Adrenal gland (tissue), 5 donors: ENCODE data around the gene ZNF678.

Experiments
- POLR2A ChIP-seq, 2 donors: fragments of 450-650 bp; IDR thresholded peaks; one replicate each; pipeline ENCODE4 v1.6.1; 2017; ENCODE audit warnings: antibody characterized with exemption in 2 of 2, mild to moderate bottlenecking in 2 of 2, moderate library complexity in 1 of 2
- TF ChIP-seq, protein P1 (sequence below), 6 experiments: fragments of 450-650 bp in 4 of 6; fragments of 200-600 bp in 2 of 6; sonication (generic) in 1 of 6; IDR thresholded peaks; 1 replicate in 5 of 6; 2 replicates in 1 of 6; pipeline versions ENCODE4 v1.5.1 to v1.8.0; 2016 to 2021; ENCODE audit warnings: antibody characterized with exemption in 6 of 6, mild to moderate bottlenecking in 2 of 6, moderate library complexity in 1 of 6
- donor health status: DM: no; HTN: no; CAD: no.

DNA sequence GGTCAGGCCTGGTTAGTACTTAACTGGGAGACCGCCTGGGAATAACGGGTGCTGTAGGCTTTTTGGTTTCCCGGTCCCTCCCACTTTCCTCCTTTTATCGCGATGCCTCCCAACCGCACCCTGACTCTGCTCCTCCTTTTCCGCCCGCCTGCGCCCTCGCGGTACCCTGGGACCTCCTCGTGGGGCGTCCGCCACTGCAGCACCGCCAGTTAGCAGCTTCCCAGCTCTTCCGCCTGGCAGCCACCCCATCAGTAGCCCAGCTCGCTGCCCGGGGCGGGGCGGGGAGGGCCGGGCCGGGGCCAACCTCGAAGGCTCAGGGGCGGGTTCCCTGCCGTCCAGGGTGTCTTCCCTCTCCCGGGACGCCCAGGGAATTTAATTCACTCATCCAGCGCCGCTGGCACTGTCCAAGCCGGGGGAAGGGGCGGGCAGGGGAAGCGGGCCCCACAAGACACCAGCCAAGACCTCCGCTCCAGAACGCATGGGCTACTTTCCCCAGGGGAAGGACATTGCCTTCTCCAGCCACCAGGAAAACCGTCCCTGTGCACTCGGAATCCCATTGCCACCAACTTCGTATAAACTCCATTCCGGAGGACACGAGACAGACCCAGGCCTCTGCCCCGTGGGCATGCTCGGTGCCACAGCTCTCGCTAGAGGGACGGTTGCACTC is 2.0 kb upstream of the ZNF678 start:
- TF ChIP-seq, protein P1, sequence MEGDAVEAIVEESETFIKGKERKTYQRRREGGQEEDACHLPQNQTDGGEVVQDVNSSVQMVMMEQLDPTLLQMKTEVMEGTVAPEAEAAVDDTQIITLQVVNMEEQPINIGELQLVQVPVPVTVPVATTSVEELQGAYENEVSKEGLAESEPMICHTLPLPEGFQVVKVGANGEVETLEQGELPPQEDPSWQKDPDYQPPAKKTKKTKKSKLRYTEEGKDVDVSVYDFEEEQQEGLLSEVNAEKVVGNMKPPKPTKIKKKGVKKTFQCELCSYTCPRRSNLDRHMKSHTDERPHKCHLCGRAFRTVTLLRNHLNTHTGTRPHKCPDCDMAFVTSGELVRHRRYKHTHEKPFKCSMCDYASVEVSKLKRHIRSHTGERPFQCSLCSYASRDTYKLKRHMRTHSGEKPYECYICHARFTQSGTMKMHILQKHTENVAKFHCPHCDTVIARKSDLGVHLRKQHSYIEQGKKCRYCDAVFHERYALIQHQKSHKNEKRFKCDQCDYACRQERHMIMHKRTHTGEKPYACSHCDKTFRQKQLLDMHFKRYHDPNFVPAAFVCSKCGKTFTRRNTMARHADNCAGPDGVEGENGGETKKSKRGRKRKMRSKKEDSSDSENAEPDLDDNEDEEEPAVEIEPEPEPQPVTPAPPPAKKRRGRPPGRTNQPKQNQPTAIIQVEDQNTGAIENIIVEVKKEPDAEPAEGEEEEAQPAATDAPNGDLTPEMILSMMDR (IDR thresholded peaks at IDR 0.05): no peak
- TF ChIP-seq POLR2A (IDR thresholded peaks at IDR 0.05): no peak
